H1 (cell line): ENCODE measurements around the gene AGBL5. TPM values are rescaled to one million over a fixed set of nuclear protein-coding genes. Genes with fewer than 3 reads are reported as not detected.

Experiments used
- CTCF ChIA-PET: fragments of 300-600 bp; sonication (Branson Sonifier 250); formaldehyde crosslinking; loops from one replicate; lab custom pipeline; 2021; ENCODE audit not compliant: partially characterized antibody; lab: Charles Lee
- POLR2A ChIA-PET: fragments of 300-600 bp; sonication (Branson Sonifier 250); formaldehyde crosslinking; loops from one replicate; lab custom pipeline; 2021; ENCODE audit warnings: inconsistent platforms; ENCODE audit not compliant: partially characterized antibody; lab: Charles Lee
- DNase-seq, 2 experiments: peaks; one replicate each; pipeline versions ENCODE4 v3.0.0 to v3.0.0-alpha.2; 2010 to 2022; ENCODE audit warnings: low spot score in 2 of 2, low read depth in 1 of 2, mixed read lengths in 1 of 2
- FAIRE-seq: peaks from 2 replicates; lab custom pipeline; 2011; peaks lifted over from hg19 to GRCh38; lab: Jason Lieb, UNC
- H2AFZ ChIP-seq: 2 replicates; pipeline ENCODE4 v1.8.1; 2012; ENCODE audit warnings: low read length, inconsistent platforms
- H2AK5ac ChIP-seq: 2 replicates; pipeline ENCODE4 v1.6.1; 2013; ENCODE audit warnings: low read depth, low read length
- H2BK120ac ChIP-seq: replicated peaks from 2 replicates; pipeline ENCODE3; 2013; ENCODE audit warnings: low read depth, low read length, inconsistent platforms
- H2BK12ac ChIP-seq: 2 replicates; pipeline ENCODE4 v1.6.1; 2013; ENCODE audit warnings: low read depth, low read length
- H2BK15ac ChIP-seq: 2 replicates; pipeline ENCODE4 v1.6.1; 2013; ENCODE audit warnings: low read length
- H2BK20ac ChIP-seq: 2 replicates; pipeline ENCODE4 v1.6.1; 2013; ENCODE audit warnings: low read length
- H2BK5ac ChIP-seq: 2 replicates; pipeline ENCODE4 v1.6.1; 2013; ENCODE audit warnings: low read depth, low read length
- H3K14ac ChIP-seq: 2 replicates; pipeline ENCODE4 v1.6.1; 2013; ENCODE audit warnings: inconsistent platforms; ENCODE audit not compliant: insufficient read length
- H3K18ac ChIP-seq: 2 replicates; pipeline ENCODE4 v1.6.1; 2013; ENCODE audit warnings: low read length; ENCODE audit errors: extremely low read depth
- H3K23ac ChIP-seq: 2 replicates; pipeline ENCODE4 v1.6.1; 2013; ENCODE audit warnings: inconsistent platforms; ENCODE audit not compliant: insufficient read length
- H3K23me2 ChIP-seq: 2 replicates; pipeline ENCODE4 v1.6.1; 2013; ENCODE audit warnings: low read depth, low read length
- H3K27ac ChIP-seq: 2 replicates; pipeline ENCODE4 v1.6.1; 2011; ENCODE audit warnings: low read depth, low read length, inconsistent platforms
- H3K27me3 ChIP-seq, 4 experiments: replicated peaks in 1 of 4; 1 replicate in 1 of 4; 2 replicates in 3 of 4; pipeline versions ENCODE4 v1.6.1 to v1.8.1; 2011 to 2013; ENCODE audit warnings: low read length in 3 of 4, mild to moderate bottlenecking in 3 of 4, inconsistent platforms in 2 of 4, mixed read lengths in 2 of 4, moderate library complexity in 1 of 4; ENCODE audit not compliant: control insufficient read depth in 3 of 4, insufficient read depth in 3 of 4; ENCODE audit errors: extremely low read depth in 1 of 4
- H3K36me3 ChIP-seq, 4 experiments: 2 replicates each; pipeline versions ENCODE4 v1.6.1 to v1.8.1; 2011 to 2013; ENCODE audit warnings: mild to moderate bottlenecking in 4 of 4, low read length in 3 of 4, moderate library complexity in 2 of 4, control low read depth in 1 of 4, inconsistent platforms in 1 of 4; ENCODE audit not compliant: insufficient read depth in 4 of 4, control insufficient read depth in 2 of 4
- H3K4ac ChIP-seq: replicated peaks from 2 replicates; pipeline ENCODE3; 2013; ENCODE audit warnings: low read length, low read depth, mixed read lengths, inconsistent platforms; ENCODE audit not compliant: insufficient read length
- H3K4me1 ChIP-seq, 4 experiments: replicated peaks in 1 of 4; 1 replicate in 1 of 4; 2 replicates in 3 of 4; pipeline versions ENCODE4 v1.6.1 to v1.8.1; 2011 to 2013; ENCODE audit warnings: low read length in 3 of 4, inconsistent platforms in 2 of 4, mixed read lengths in 1 of 4; ENCODE audit not compliant: insufficient read depth in 4 of 4, control insufficient read depth in 3 of 4
- H3K4me2 ChIP-seq, 2 experiments: 2 replicates each; pipeline versions ENCODE4 v1.6.1 to v1.8.1; 2011 to 2013; ENCODE audit warnings: low read depth in 2 of 2, low read length in 2 of 2, control low read depth in 1 of 2, inconsistent platforms in 1 of 2, mild to moderate bottlenecking in 1 of 2; ENCODE audit not compliant: insufficient read depth in 1 of 2
- H3K4me3 ChIP-seq, 4 experiments: fragments of 200-600, 300-600 bp in 1 of 4; sonication (generic), shearing (Covaris generic), sonication (Bioruptor Twin) in 1 of 4; 2 replicates each; pipeline versions ENCODE4 v1.5.1 to v1.8.1; 2011 to 2016; ENCODE audit warnings: low read length in 4 of 4, low read depth in 3 of 4, control low read depth in 2 of 4, inconsistent platforms in 2 of 4, mild to moderate bottlenecking in 2 of 4, mixed read lengths in 1 of 4, moderate library complexity in 1 of 4; ENCODE audit not compliant: insufficient read depth in 2 of 4; ENCODE audit errors: extremely low read depth in 1 of 4
- H3K56ac ChIP-seq: replicated peaks from 2 replicates; pipeline ENCODE3; 2013; ENCODE audit warnings: low read depth, mild to moderate bottlenecking, mixed read lengths, low read length, inconsistent platforms; ENCODE audit not compliant: insufficient read length
- H3K79me1 ChIP-seq: 2 replicates; pipeline ENCODE4 v1.6.1; 2013; ENCODE audit warnings: low read depth, low read length, control low read depth
- H3K79me2 ChIP-seq, 2 experiments: 2 replicates each; pipeline versions ENCODE4 v1.6.1 to v1.8.1; 2012 to 2013; ENCODE audit warnings: low read length in 2 of 2, mild to moderate bottlenecking in 2 of 2, inconsistent platforms in 1 of 2; ENCODE audit not compliant: insufficient read depth in 2 of 2, control insufficient read depth in 1 of 2
- H3K9ac ChIP-seq, 4 experiments: replicated peaks in 1 of 4; 1 replicate in 1 of 4; 2 replicates in 3 of 4; pipeline versions ENCODE4 v1.6.1 to v1.8.1; 2011 to 2013; ENCODE audit warnings: low read depth in 3 of 4, low read length in 3 of 4, control low read depth in 2 of 4, mild to moderate bottlenecking in 2 of 4, moderate library complexity in 2 of 4, inconsistent platforms in 1 of 4; ENCODE audit errors: extremely low read depth in 1 of 4
- H3K9me3 ChIP-seq, 2 experiments: 2 replicates each; pipeline versions ENCODE4 v1.6.1 to v1.8.1; 2012 to 2013; ENCODE audit warnings: mild to moderate bottlenecking in 2 of 2, moderate library complexity in 2 of 2, control low read depth in 1 of 2, inconsistent platforms in 1 of 2, low read depth in 1 of 2, low read length in 1 of 2, mixed read lengths in 1 of 2; ENCODE audit not compliant: insufficient read depth in 2 of 2
- H4K20me1 ChIP-seq, 2 experiments: replicated peaks in 1 of 2; 2 replicates each; pipeline versions ENCODE3 to v1.8.1; 2011 to 2013; ENCODE audit warnings: inconsistent platforms in 2 of 2, low read length in 2 of 2, mild to moderate bottlenecking in 1 of 2; ENCODE audit not compliant: insufficient read depth in 2 of 2, control insufficient read depth in 1 of 2
- H4K5ac ChIP-seq: 2 replicates; pipeline ENCODE4 v1.6.1; 2013; ENCODE audit warnings: low read length, low read depth, mixed read lengths, inconsistent platforms; ENCODE audit not compliant: insufficient read length
- H4K8ac ChIP-seq: 2 replicates; pipeline ENCODE4 v1.8.0; 2013; ENCODE audit warnings: mild to moderate bottlenecking, moderate library complexity, low read length, inconsistent platforms; ENCODE audit not compliant: insufficient read depth; ENCODE audit errors: extremely low read depth
- H4K91ac ChIP-seq: replicated peaks from 2 replicates; pipeline ENCODE3; 2013; ENCODE audit warnings: low read length, mixed read lengths, inconsistent platforms; ENCODE audit not compliant: insufficient read length
- BCL11A ChIP-seq, 2 experiments: IDR thresholded peaks; one replicate each; pipeline ENCODE4 v1.6.1; 2011; ENCODE audit warnings: low read depth in 2 of 2, low read length in 2 of 2, mild to moderate bottlenecking in 2 of 2
- EGR1 ChIP-seq: IDR thresholded peaks from 2 replicates; pipeline ENCODE4 v1.6.1; 2011; ENCODE audit warnings: low read depth, low read length, borderline replicate concordance
- GABPA ChIP-seq: IDR thresholded peaks from 2 replicates; pipeline ENCODE4 v1.6.1; 2011; ENCODE audit warnings: mild to moderate bottlenecking, low read length, moderate library complexity, borderline replicate concordance; ENCODE audit not compliant: insufficient read depth
- HDAC2 ChIP-seq, 2 experiments: fragments of 300-600 bp in 1 of 2; sonication (generic) in 1 of 2; IDR thresholded peaks; 2 replicates each; pipeline ENCODE4 v1.6.1; 2011 to 2012; ENCODE audit warnings: low read depth in 2 of 2, low read length in 2 of 2, mild to moderate bottlenecking in 2 of 2, moderate library complexity in 2 of 2, borderline replicate concordance in 1 of 2, inconsistent platforms in 1 of 2
- HDAC6 ChIP-seq: IDR thresholded peaks from one replicate; pipeline ENCODE4 v1.7.1; 2012; ENCODE audit warnings: low read depth, mild to moderate bottlenecking, inconsistent platforms, low read length, moderate library complexity
- KDM1A ChIP-seq: fragments of 200-600, 300-600 bp; sonication (generic); IDR thresholded peaks from 2 replicates; pipeline ENCODE4 v1.7.1; 2016; ENCODE audit warnings: mild to moderate bottlenecking, low read length, borderline replicate concordance
- MAFK ChIP-seq: IDR thresholded peaks from 2 replicates; pipeline ENCODE4 v1.6.1; 2012; ENCODE audit warnings: low read depth, mild to moderate bottlenecking, improper control_type of control experiment, low read length
- SP2 ChIP-seq: IDR thresholded peaks from 2 replicates; pipeline ENCODE4 v1.6.1; 2012; ENCODE audit warnings: mild to moderate bottlenecking, low read length, inconsistent platforms
- TAF1 ChIP-seq: IDR thresholded peaks from 2 replicates; pipeline ENCODE4 v1.6.1; 2011; ENCODE audit warnings: mild to moderate bottlenecking, low read depth, low read length
- TBP ChIP-seq: IDR thresholded peaks from 2 replicates; pipeline ENCODE4 v1.6.1; 2011; ENCODE audit warnings: low read depth, low read length, improper control_type of control experiment
- WGBS, 2 experiments: shearing (Covaris generic) in 1 of 2; methylation state at CpG; one replicate each; pipeline versions ENCODE4 v1.1.6 to v1.1.7; 2013 to 2015; ENCODE audit warnings: low lambda C conversion rate in 2 of 2, mixed read lengths in 2 of 2, inconsistent platforms in 1 of 2, low coverage in 1 of 2, missing lambda C conversion rate in 1 of 2; ENCODE audit not compliant: insufficient replicate concordance in 2 of 2, insufficient coverage in 1 of 2, insufficient read length in 1 of 2; ENCODE audit errors: extremely low coverage in 1 of 2, missing lambda C conversion rate in 1 of 2; 5-methylcytosine and 5-hydroxymethylcytosine counted together
- polyA plus RNA-seq, 7 experiments: library from polyadenylated mRNA; depleted of rRNA in 3 of 7; stranded (reverse) in 5 of 7; unstranded in 2 of 7; fragments of >200 nt in 5 of 7; fragments of 200-250 nt in 2 of 7; gene quantifications; 1 replicate in 5 of 7; 2 replicates in 1 of 7; 4 replicates in 1 of 7; pipeline versions ENCODE4 v1.2.1 to v1.2.3, GENCODE V29; 2011 to 2013; ENCODE audit warnings: missing spikeins in 2 of 7, mixed read lengths in 2 of 7
- total RNA-seq: library from RNA; stranded (reverse); fragmentation: NEBNext Ultra II Directional; extraction: Animal tissue kit (Norgen Biotek cat#: 25700); gene quantifications from 2 replicates; pipeline ENCODE4 v1.2.1, GENCODE V29; 2021
- TF ChIP-seq, protein P1 (sequence below): IDR thresholded peaks from 2 replicates; pipeline ENCODE4 v1.6.1; 2012; ENCODE audit warnings: inconsistent platforms

The AGBL5 gene
- total and polyA plus RNA-seq, 2 of the 8 experiments (the other 6 are each of a cell fraction or from before 2014, with no cell fraction given): 45.4 to 62.0 TPM

DNA sequence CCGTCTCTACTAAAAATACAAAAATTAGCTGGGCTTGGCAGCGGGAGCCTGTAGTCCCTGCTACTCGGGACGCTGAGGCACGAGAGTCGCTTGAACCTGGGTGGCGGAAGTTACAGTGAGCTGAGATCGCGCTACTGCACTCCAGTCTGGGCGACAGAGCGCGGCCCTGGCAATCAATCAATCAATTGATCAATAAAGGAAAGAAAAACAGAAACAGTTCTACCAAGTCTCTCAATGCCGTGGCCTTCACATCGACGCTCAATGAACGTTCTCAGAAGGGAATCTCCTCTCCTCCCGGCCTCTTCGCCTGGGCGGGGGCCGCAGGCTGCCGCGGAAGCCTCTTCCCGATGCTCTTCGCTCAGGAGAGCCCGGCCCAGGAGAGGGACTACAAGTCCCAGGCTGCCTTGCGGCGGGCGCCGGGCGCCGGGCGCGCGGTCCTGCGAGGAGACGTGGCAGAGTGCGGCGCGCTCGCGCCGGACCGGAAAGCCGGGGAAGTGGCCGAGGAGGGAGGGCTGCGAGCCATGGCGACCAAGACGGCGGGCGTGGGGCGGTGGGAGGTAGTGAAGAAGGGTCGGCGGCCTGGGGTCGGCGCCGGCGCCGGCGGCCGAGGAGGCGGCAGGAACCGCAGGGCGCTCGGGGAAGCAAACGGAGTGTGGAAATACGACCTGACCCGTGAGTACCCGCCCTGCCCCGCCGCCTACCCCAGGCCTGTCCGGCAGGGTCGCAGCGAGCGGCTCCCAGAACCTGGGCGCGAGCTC is 18.8 kb upstream of the AGBL5 start, which contains the start of gene TMEM214:
TMEM214 (plus strand) TSS at position 471 of the 758 bp plus-strand sequence; CDS start at position 522, 51 bp downstream.
- Histone ChIP-seq H3K79me1 (peaks cover 2% of the 10 kb centered on the region), H3K79me2 (peaks cover 0 to 11% of the 10 kb centered on the region in 2 experiments; a peak in 1 of 4 replicates), H2BK20ac (no peak within 1 kb of the TSS), H2BK12ac (no peak within 1 kb of the TSS), H3K4me2 (peak within 1 kb of the TSS; percentile 91 to 93), H2BK5ac (no peak within 1 kb of the TSS), H3K14ac (no peak within 1 kb of the TSS), H2AFZ (peak within 1 kb of the TSS; percentile 65), H3K23ac (no peak within 1 kb of the TSS), H3K9ac (peak within 1 kb of the TSS; percentile 50 to 77 (median 60)), H3K27me3 (no peaks in the 10 kb centered on the region), H3K36me3 (peaks cover 17 to 28% (median 23%) of the 10 kb centered on the region in 4 experiments; a peak in 7 of 8 replicates), H2BK15ac (peak within 1 kb of the TSS; percentile 81; the same call in 1 of the 2 replicates), H3K9me3 (no peaks in the 10 kb centered on the region), H2AK5ac (no peak within 1 kb of the TSS), H3K27ac (0 out of 2 replicates have a peak within 1 kb of the TSS, but pooled peaks have one; percentile 7), H3K18ac (peak within 1 kb of the TSS; percentile 92), H3K23me2 (peaks cover 4% of the 10 kb centered on the region), H3K4ac (no peak within 1 kb of the TSS), H2BK120ac (no peak within 1 kb of the TSS), H4K5ac (peak within 1 kb of the TSS; percentile 24), H4K91ac (no peak within 1 kb of the TSS), H3K4me1 (peaks cover 0 to 6% (median 0%) of the 10 kb centered on the region in 4 experiments; a peak in 3 of 7 replicates), H3K4me3 (peak within 1 kb of the TSS; percentile 80 to 93 (median 84)), H4K20me1 (peaks cover 2 to 4% of the 10 kb centered on the region in 2 experiments), H3K56ac (peak within 1 kb of the TSS; percentile 63), H4K8ac (peak within 1 kb of the TSS; percentile 75; the same call in 1 of the 2 replicates)
- 2% methylated on average over 51 of the region's 76 CpGs; no CpG with 5 or more reads in 1 of the 2 experiments for WGBS, 2 experiments
- ChIA-PET POLR2A (interaction anchor here (0.7 to 3.7 kb wide), 7 partner anchors 8 to 39 kb away, joined by 3 to 34 read pairs (median 5); partner anchors contain the start of genes AGBL5 and OST4), CTCF (interaction anchor here (1.0 to 1.8 kb wide), 10 partner anchors 8 to 187 kb away, joined by 3 to 9 read pairs (median 4); partner anchors contain the start of gene MAPRE3)
- peak; percentile 39 to 89 for DNase-seq
- FAIRE-seq: no peak
- TF ChIP-seq, protein P1, sequence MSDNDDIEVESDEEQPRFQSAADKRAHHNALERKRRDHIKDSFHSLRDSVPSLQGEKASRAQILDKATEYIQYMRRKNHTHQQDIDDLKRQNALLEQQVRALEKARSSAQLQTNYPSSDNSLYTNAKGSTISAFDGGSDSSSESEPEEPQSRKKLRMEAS: peak; percentile 4; the same call in 1 of the 2 replicates
- TF ChIP-seq HDAC2 (IDR thresholded peaks at IDR 0.05; ENCODE audit: borderline replicate concordance in 1 of 2, low read depth in 2 of 2, low read length in 2 of 2) (peak; percentile 78 to 82; a peak in 2 of 4 replicates), BCL11A (IDR thresholded peaks at IDR 0.05; ENCODE audit: low read depth in 2 of 2, low read length in 2 of 2) (no peak), KDM1A (no peak), TAF1 (peak; percentile 63), GABPA (no peak; the same call in 1 of the 2 replicates), EGR1 (no peak), MAFK (no peak), HDAC6 (no peak), TBP (no peak), SP2 (no peak)
